Measurements from ENCODE around the gene SOX21.

- TF ChIP-seq CTCF (conservative IDR thresholded peaks at IDR 0.05; ENCODE audit: low read depth in 2 of 2) (no peak), EZH2 (IDR thresholded peaks at IDR 0.05; ENCODE audit: low read depth, unreplicated experiment) (peak; percentile 24), REST (IDR thresholded peaks at IDR 0.05; ENCODE audit: unreplicated experiment) (no peak), POLR2AphosphoS5 (IDR thresholded peaks at IDR 0.05; ENCODE audit: low read depth) (peak; percentile 65; the same call in 1 of the 2 replicates), EZH2phosphoT487 (IDR thresholded peaks at IDR 0.05; ENCODE audit: unreplicated experiment) (peak; percentile 56), ETS1 (IDR thresholded peaks at IDR 0.05) (no peak), NANOG (IDR thresholded peaks at IDR 0.05; ENCODE audit: borderline replicate concordance) (no peak)
Observed at GRCh38 chr13:94712812-94713560, 641 bp upstream of the SOX21 start.

Measured in GM23338 (cell line).